Bronchial epithelial cell (primary cell): Measurements from ENCODE around the gene SAMD4A. TPM values are rescaled to one million over a fixed set of nuclear protein-coding genes. Genes with fewer than 3 reads are reported as not detected.

ENCODE experiments used
- DNase-seq: peaks from one replicate; pipeline ENCODE4 v3.0.0-alpha.2; 2010; ENCODE audit warnings: low read depth
- FAIRE-seq: peaks from 2 replicates; lab custom pipeline; 2011; peaks lifted over from hg19 to GRCh38; lab: Jason Lieb, UNC
- H3K27me3 ChIP-seq: 2 replicates; pipeline ENCODE4 v1.5.1; 2011; ENCODE audit warnings: low read length; ENCODE audit not compliant: control insufficient read depth, insufficient read depth
- H3K36me3 ChIP-seq: 2 replicates; pipeline ENCODE4 v1.5.1; 2011; ENCODE audit warnings: low read length; ENCODE audit not compliant: control insufficient read depth, insufficient read depth
- H3K4me3 ChIP-seq: 2 replicates; pipeline ENCODE4 v1.5.1; 2011; ENCODE audit warnings: mild to moderate bottlenecking, low read depth, low read length, control low read depth
- total RNA-seq: library from RNA; depleted of rRNA; stranded (reverse); fragments of >200 nt; gene quantifications from 2 replicates; pipeline ENCODE4 v1.2.1, GENCODE V29; 2014
- TF ChIP-seq, protein P1 (sequence below): IDR thresholded peaks from 2 replicates; pipeline ENCODE4 v1.5.1; 2011; ENCODE audit warnings: mild to moderate bottlenecking, moderate library complexity, low read length, control low read depth, inconsistent platforms; ENCODE audit not compliant: insufficient read depth, severe bottlenecking

SAMD4A gene
- total RNA-seq, 1 donor from 2014 or later: 13.4 TPM

DNA sequence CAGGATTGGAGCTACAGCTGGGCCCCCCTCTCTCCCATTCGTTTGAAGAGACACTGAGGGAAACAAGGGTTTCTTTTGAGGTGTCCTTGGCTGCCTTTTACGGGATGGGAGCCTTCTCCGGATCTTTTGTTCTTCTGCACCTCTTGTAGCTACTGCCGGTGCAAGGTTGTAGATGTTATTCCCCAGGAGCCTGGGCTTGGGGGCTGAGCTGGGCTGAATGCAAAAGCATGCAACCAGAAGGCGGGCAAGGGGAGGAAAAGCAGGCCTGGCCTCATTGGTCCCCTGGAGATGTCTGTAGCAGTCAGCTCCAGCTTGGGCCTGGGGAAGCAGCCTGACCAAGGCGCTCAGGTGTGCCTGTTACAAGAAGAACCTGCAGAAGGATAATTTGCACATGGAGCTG lies 225.4 kb downstream of the SAMD4A start:
- DNase-seq: no peak
- Histone ChIP-seq H3K4me3 (no peak overlapping the region), H3K27me3 (no peaks in the 10 kb centered on the region), H3K36me3 (peaks cover 3% of the 10 kb centered on the region)
- TF ChIP-seq, protein P1, sequence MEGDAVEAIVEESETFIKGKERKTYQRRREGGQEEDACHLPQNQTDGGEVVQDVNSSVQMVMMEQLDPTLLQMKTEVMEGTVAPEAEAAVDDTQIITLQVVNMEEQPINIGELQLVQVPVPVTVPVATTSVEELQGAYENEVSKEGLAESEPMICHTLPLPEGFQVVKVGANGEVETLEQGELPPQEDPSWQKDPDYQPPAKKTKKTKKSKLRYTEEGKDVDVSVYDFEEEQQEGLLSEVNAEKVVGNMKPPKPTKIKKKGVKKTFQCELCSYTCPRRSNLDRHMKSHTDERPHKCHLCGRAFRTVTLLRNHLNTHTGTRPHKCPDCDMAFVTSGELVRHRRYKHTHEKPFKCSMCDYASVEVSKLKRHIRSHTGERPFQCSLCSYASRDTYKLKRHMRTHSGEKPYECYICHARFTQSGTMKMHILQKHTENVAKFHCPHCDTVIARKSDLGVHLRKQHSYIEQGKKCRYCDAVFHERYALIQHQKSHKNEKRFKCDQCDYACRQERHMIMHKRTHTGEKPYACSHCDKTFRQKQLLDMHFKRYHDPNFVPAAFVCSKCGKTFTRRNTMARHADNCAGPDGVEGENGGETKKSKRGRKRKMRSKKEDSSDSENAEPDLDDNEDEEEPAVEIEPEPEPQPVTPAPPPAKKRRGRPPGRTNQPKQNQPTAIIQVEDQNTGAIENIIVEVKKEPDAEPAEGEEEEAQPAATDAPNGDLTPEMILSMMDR: no peak
- no peak for FAIRE-seq

DNA sequence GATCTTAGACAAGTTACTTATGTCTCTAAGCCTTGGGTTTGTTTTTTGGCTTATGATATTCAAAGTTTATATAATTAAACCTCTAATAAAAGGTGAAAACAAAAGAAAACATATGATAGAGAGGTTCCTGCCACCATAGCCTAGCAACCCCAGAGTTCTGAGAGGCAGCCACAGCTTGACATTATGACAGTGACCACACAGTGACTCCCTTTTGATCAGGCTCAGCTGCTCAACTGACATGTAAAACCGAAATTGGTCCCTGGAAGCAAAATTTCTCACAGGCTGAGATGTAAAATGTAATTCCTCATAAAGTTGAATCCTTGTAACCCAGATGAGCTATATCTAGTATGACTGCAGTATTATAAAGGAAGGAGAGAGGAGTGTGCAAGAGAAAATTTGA lies 227.2 kb downstream of the SAMD4A start:
- no peak for FAIRE-seq
- Histone ChIP-seq H3K36me3 (no peaks in the 10 kb centered on the region), H3K4me3 (no peak overlapping the region), H3K27me3 (no peaks in the 10 kb centered on the region)
- TF ChIP-seq, protein P1: no peak
- DNase-seq: no peak

DNA sequence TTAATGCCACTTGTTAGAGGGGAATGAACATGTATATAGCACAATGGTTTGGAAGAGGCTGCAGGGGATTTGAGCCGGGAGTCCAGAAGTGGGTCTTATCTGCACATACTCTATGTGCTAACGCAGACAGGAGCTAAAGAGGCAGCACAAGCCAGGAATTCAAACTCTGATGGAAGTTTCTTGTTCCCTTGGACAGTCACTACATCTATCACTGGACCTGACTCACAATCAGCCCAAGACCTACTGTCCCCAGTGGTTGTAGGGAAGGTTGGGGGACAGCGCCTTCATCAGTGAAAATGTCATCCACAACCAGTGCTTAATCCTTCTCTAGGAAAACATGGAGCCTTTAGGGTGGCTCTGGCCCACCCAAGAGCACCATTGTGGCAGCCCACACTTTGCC lies 227.9 kb downstream of the SAMD4A start:
- TF ChIP-seq, protein P1: no peak
- FAIRE-seq (no peak), DNase-seq (no peak)
- Histone ChIP-seq H3K36me3 (no peaks in the 10 kb centered on the region), H3K27me3 (no peaks in the 10 kb centered on the region), H3K4me3 (no peak overlapping the region)

GRCh38 chr14:54796961-54797360 lies 230.0 kb downstream of the SAMD4A start:
- FAIRE-seq (no peak), DNase-seq (peak; percentile 68)
- Histone ChIP-seq H3K27me3 (no peaks in the 10 kb centered on the region), H3K4me3 (no peak overlapping the region), H3K36me3 (no peaks in the 10 kb centered on the region)
- TF ChIP-seq, protein P1: no peak

- H3K4me3 ChIP-seq: no peak overlapping the region
- TF ChIP-seq, protein P1: no peak
- no peaks in the 10 kb centered on the region for H3K36me3 ChIP-seq
- FAIRE-seq (no peak), DNase-seq (no peak)
- no peaks in the 10 kb centered on the region for H3K27me3 ChIP-seq
Observed at GRCh38 chr14:54797556-54797955, 230.6 kb downstream of the SAMD4A start.

DNA sequence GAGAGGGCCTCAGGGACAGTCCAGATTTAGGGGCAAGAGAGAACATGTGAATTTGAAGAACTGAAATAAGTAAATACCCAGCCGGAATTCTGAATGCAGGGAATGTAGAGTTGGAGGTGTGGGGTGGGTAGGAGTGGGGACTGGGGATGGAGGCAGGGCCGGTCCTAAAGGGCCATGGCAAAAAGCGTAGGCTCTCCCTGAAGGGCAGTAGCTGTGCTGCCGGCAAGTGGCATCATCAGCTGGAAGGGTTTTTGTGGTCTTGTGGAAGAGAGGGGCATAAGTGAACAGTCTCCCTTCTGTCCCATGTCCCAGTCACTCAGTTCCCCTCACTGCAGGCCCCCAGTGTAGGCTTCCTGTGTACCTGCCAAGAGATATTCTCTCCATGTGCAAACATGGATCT lies 231.1 kb downstream of the SAMD4A start:
- FAIRE-seq: no peak
- no peaks in the 10 kb centered on the region for H3K27me3 ChIP-seq
- no peaks in the 10 kb centered on the region for H3K36me3 ChIP-seq
- H3K4me3 ChIP-seq: no peak overlapping the region
- no peak for DNase-seq
- TF ChIP-seq, protein P1: no peak
